Glutamatergic neuron (in vitro differentiated cells): Measurements from ENCODE around the gene C10orf67. TPM values are rescaled to one million over a fixed set of nuclear protein-coding genes. Genes with fewer than 3 reads are reported as not detected.
A peak's percentile ranks its signal among the peaks of the same experiment; 100 is the strongest.

Experiments used
- DNase-seq: peaks from one replicate; pipeline ENCODE4 v3.0.0; 2022
- H3K27ac Mint-ChIP-seq: one replicate; pipeline ENCODE4 v1.8.0; 2020; ENCODE audit warnings: mild to moderate bottlenecking, mixed read lengths, inconsistent platforms; ENCODE audit not compliant: unreplicated experiment
- H3K27me3 Mint-ChIP-seq: one replicate; pipeline ENCODE4 v1.8.0; 2020; ENCODE audit warnings: mild to moderate bottlenecking, moderate library complexity, mixed read lengths, inconsistent platforms; ENCODE audit not compliant: unreplicated experiment
- H3K36me3 Mint-ChIP-seq: one replicate; pipeline ENCODE4 v1.8.0; 2020; ENCODE audit warnings: mild to moderate bottlenecking, mixed read lengths, inconsistent platforms; ENCODE audit not compliant: unreplicated experiment
- H3K4me1 Mint-ChIP-seq: one replicate; pipeline ENCODE4 v1.8.0; 2020; ENCODE audit warnings: mild to moderate bottlenecking, low read depth, mixed read lengths, inconsistent platforms; ENCODE audit not compliant: unreplicated experiment
- H3K4me3 Mint-ChIP-seq: one replicate; pipeline ENCODE4 v1.8.0; 2020; ENCODE audit warnings: mild to moderate bottlenecking, mixed read lengths, inconsistent platforms; ENCODE audit not compliant: unreplicated experiment
- H3K9me3 Mint-ChIP-seq: one replicate; pipeline ENCODE4 v1.8.0; 2020; ENCODE audit warnings: mild to moderate bottlenecking, moderate library complexity, mixed read lengths, inconsistent platforms; ENCODE audit not compliant: unreplicated experiment
- CTCF ChIP-seq: fragments of 200-600 bp; sonication (generic); IDR thresholded peaks from one replicate; pipeline ENCODE4 v1.5.0; 2021; ENCODE audit not compliant: partially characterized antibody, unreplicated experiment
- total RNA-seq: library from RNA; stranded (reverse); fragmentation: NEBNext Ultra II Directional; extraction: Animal tissue kit (Norgen Biotek cat#: 25700); gene quantifications from one replicate; pipeline ENCODE4 v1.2.1, GENCODE V29; 2021; ENCODE audit not compliant: unreplicated experiment

The C10orf67 gene
- total RNA-seq, 1 donor from 2014 or later = not detected

GRCh38 chr10:23294638-23295247 is 49.9 kb downstream of the C10orf67 start:
- H3K27me3 Mint-ChIP-seq = no peaks in the 10 kb centered on the region
- peaks cover 8% of the 10 kb centered on the region for H3K4me1 Mint-ChIP-seq
- H3K4me3 Mint-ChIP-seq = no peak overlapping the region
- peak; percentile 57 for TF ChIP-seq CTCF
- H3K9me3 Mint-ChIP-seq = peaks cover 2% of the 10 kb centered on the region
- H3K36me3 Mint-ChIP-seq = peaks cover 4% of the 10 kb centered on the region
- H3K27ac Mint-ChIP-seq = no peak overlapping the region
- DNase-seq = no peak

- Mint-ChIP-seq H3K36me3 (peaks cover 4% of the 10 kb centered on the region), H3K9me3 (peaks cover 2% of the 10 kb centered on the region), H3K4me1 (peaks cover 8% of the 10 kb centered on the region), H3K27me3 (peaks cover 2% of the 10 kb centered on the region), H3K27ac (peak overlapping the region; percentile 36), H3K4me3 (no peak overlapping the region)
- TF ChIP-seq CTCF = no peak
- no peak for DNase-seq
Observed at GRCh38 chr10:23293973-23294590, 50.5 kb downstream of the C10orf67 start.

- peaks cover 4% of the 10 kb centered on the region for H3K36me3 Mint-ChIP-seq
- peak; percentile 21 for TF ChIP-seq CTCF
- H3K27me3 Mint-ChIP-seq = peaks cover 4% of the 10 kb centered on the region
- H3K9me3 Mint-ChIP-seq = peaks cover 2% of the 10 kb centered on the region
- peaks cover 8% of the 10 kb centered on the region for H3K4me1 Mint-ChIP-seq
- H3K27ac Mint-ChIP-seq = peak overlapping the region; percentile 78
- peak overlapping the region; percentile 66 for H3K4me3 Mint-ChIP-seq
- DNase-seq = peak; percentile 61
Observed at GRCh38 chr10:23293145-23293724, 51.4 kb downstream of the C10orf67 start.

GRCh38 chr10:23291551-23292334 is 52.9 kb downstream of the C10orf67 start:
- DNase-seq = no peak
- Mint-ChIP-seq H3K27me3 (peaks cover 4% of the 10 kb centered on the region), H3K27ac (no peak overlapping the region), H3K36me3 (peaks cover 4% of the 10 kb centered on the region), H3K4me3 (no peak overlapping the region), H3K4me1 (peaks cover 8% of the 10 kb centered on the region), H3K9me3 (peaks cover 4% of the 10 kb centered on the region)
- no peak for TF ChIP-seq CTCF
